NCI-H524 (cell line): ENCODE measurements around the gene CDC27.
A peak's percentile ranks its signal among the peaks of the same experiment; 100 is the strongest.
"Not testable (repeated sequence)": the region's sequence is repeated elsewhere in the genome, so short reads cannot be mapped to it uniquely, and the experiment has no call there.

Experiments used
- DNase-seq, 2 experiments: peaks; one replicate each; lab custom pipeline; 2025; lab: John Stamatoyannopoulos, UW

CDC27 gene

DNA sequence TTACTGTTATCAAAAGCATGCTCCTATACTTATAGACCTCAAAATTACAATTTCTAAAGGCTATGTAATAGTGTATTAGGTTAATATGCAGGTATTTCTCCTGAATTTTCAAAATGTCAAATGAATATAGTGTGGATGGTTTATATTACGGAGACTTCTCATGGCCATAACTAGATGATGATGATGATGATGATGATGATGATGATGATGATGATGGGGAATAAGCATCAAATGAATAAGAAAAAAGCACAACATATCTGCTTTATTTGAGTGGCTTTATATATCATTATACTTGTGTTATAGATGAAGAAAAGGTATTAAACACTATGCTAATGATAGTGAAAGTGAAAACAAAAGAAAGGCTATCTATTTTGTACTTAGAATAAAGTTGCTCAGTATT lies 53.9 kb downstream of the CDC27 start:
- DNase-seq: no peak

DNA sequence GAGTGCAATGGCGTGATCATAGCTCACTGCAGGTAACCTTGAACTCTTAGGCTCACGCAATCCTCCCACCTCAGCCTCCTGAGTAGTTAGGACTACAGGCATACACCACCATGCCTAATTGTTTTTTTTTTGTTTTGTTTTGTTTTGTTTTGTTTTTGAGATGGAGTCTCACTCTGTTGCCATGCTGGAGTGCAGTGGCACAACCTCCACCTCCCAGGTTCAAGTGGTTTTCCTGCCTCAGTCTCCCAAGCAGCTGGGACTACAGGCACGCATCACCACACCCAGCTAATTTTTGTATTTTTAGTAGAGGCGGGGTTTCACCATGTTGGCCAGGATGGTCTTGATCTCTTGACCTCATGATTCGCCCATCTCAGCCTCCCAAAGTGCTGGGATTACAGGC lies 54.7 kb downstream of the CDC27 start:
- not testable (repeated sequence) for DNase-seq

DNA sequence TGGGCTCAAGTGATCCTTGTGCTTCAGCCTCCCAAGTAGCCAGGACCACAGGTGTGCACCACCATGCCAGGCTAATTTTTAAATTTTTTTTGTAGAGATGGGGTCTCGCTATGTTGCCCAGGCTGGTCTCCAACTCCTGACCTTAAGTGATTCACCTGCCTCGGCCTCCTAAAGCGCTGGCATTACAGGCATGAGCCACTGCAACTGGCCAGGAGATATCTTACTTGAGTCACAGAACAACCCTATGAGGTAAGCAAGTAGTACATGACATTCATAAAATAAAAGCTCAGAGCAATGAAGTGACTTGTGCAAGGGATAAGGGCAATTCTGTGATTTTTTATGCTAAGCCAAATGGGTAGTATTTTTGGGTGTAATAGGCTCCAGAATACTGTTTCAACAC lies 57.3 kb downstream of the CDC27 start:
- DNase-seq: no peak

DNA sequence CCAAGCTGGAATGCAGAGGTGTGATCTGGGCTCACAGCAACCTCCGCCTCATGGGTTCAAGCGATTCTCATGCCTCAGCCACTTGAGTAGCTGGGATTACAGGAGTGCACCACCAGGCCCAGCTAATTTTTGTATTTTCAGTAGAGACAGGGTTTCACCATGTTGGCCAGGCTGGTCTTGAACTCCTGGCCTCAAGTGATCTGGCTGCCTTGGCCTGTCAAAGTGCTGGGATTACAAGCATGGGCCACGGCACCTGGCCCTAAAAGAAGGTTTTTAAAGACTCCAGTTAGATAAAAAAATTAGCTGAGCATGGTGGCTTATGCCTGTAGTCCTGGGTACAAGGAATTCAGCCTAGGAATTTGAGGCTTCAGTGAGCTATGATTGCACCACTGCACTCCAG lies 62.3 kb downstream of the CDC27 start:
- DNase-seq: not testable (repeated sequence)

DNA sequence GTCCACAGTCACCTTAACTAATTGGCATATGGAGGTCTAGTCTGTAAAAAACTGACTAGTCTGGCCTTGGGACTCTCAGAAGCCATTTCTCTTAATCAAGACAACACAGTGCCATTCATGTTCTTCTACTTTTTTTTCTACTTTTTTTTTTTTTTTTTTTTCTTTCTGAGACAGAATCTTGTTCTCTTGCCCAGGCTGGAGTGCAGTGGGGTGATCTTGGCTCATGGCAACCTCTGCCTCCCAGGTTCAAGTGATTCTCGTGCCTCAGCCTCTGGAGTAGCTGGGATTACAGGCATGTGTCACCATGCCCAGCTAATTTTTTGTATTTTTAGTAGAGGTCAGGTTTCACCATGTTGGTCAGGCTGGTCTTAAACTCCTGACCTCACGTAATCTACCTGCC lies 65.8 kb downstream of the CDC27 start:
- not testable (repeated sequence) for DNase-seq

DNA sequence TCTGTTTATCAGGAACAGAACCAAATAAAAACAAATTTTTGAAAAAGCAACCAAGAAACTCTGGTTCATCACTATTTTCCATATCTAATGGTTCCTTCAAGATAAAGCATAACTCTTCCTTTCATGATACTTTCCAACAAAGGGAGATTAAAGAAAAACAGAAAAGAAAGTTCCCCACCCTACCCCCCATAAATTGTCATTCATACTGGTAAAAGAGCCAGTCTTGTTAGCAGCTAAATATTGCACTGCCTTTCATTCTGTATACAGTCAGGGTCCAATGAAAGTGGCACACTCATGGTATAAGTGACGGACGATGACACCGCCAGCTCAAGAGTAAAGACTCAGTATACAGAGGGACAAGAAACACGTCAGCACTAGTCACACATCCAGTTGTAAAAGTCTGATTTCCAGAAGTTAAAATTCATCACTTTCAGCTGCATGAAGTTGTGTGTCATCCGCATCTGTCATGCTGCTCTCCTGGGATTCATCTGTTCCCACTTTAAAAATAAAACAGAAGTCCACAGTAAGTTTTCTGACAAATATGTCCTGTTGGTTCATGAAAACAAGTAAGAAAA lies 68.5 kb downstream of the CDC27 start:
- DNase-seq: no peak

DNA sequence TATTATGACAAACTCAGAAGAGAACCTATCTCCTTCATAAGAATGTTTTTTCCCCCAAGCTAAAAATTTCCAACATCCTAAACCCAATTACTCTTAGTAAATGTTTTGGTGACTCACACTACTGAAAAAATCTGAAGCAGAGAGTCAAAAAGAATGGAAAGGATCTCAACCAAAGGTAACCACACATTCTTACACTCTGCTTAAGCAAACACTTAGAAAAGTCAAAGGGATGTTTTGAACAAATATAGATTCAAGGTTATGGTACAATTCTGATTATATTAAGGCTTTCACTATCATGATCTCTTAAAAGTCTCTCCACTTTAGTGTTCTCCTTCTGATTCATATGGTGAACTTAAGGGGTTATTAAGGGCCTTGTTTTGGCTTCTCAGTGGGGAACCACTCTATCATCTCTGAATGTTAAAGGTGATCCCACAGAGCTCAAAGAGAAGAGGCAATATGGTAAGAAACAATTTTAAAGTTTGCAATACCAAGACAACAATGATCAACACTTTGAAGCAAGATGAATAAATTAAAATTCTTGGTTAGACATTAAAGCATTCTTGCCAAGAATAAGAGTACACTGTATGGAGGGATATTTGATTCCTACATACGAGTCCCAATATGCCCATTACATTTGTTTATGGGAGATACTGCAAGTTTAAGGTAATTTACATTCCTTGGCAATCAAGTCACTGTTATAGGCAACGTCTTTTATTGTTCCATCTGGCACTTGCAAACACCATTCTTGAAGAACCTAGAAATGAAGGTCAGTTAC lies 69.2 kb downstream of the CDC27 start:
- DNase-seq: no peak

DNA sequence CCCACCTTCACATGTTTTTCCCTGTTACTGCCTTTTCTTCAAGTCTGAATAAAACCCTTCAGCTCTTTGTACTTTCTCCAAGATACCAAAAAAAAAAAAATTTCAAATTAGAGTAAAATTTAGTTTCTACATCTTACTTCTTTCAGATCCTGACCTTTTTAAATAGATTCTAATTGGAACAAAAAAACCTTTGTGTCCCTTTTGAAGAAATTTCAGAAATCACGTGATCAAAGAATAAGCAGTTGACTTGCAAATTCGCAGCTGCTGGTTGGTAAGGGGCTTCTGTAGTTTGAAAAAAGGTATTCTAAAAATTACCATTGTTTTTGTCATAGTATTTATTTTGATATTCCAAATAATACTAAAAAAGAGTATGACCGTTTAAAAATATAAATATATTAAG lies 71.7 kb downstream of the CDC27 start:
- no peak for DNase-seq

DNA sequence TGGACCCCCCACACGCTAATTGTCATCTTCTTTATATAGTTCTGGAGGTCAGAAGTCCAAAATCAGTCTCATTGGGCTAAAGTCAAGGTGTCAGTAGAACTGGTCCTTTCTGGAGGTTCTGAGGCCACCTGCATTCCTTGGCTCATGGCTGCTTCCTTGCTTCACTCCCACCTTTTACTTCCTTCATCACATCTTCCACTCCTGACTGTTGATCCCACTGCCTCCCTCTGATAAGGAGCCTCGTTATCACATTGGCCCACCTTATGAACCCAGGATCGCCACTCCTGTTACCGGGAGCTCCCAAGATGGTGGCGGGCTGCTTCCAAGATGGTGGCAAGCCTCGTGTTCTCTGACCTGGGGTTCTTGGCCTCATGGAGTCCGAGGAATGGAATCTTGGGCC lies 83.0 kb downstream of the CDC27 start:
- no peak for DNase-seq

DNA sequence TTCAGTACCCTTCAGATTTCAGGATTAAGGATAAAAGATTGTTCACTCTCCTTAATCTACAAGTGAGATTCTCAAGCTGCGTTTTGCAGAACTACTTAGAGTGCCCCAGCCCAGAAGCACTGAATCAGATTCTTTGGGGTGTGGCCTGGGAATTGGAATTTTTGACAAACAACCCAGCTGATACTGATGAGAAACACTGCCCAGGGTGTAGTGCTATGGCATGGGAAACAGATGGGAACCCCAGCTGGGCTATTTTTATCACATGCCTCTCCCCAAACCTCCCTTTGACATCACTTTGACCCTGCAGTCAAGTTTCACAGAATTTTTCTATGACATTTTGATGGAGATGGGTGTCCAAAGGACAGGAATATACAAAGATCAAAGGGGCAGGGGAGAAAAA lies 83.8 kb downstream of the CDC27 start:
- not testable (repeated sequence) for DNase-seq

DNA sequence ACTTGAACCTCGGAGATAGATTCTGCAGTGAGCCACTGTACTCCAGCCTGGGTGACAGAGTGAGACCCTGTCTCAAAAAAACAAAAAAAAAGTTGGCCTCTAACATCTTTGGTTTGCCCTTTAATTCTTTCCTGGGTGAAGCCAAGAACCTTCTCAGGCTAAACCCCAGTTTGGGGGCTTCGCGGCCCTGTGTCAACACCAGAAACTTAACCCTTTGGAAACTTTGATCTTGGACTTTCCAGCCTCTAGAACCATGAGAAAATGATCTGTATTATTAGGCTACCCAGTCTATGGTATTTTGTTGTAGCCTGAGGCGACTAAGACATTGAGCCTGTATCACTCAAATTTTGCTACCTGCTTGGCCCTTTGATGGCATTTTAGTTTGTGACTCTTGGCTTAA lies 86.2 kb downstream of the CDC27 start:
- no peak for DNase-seq

DNA sequence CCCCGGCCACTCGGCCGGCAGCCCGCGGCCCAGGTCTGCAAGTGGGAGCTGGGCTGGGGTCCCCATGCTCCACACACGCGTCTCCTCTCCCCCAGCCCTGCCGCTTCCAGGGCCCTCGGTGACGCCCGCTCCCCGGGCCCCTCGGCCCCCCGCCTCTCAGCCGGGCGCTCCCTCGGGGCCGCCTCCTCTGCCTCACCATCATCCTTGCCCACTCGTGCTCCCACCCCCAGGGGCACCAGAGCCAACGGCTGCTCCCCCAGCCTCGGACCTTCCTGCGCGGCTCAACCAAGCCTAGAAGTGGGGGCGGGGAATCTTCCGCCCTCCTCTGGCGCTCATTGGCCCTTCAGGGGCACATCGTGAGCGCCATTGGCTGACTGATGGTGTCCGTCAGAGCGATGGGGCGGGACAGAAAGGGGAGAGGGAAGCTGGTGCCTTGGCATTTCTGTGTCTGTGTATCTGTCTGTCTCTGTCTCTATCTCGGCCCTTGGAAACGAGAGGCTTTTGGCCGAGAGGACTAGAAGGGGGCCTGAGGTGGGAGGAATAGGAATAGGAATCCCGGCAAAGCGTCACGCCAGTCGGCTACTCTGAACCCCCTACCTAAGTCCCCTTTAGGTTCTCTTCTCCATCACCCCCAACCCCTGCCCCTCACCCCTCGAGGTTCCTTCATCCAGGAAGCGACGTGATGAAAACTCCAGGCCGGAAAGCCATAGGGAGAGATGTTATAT lies 88.9 kb downstream of the CDC27 start:
- DNase-seq: peak; percentile 88 to 96

DNA sequence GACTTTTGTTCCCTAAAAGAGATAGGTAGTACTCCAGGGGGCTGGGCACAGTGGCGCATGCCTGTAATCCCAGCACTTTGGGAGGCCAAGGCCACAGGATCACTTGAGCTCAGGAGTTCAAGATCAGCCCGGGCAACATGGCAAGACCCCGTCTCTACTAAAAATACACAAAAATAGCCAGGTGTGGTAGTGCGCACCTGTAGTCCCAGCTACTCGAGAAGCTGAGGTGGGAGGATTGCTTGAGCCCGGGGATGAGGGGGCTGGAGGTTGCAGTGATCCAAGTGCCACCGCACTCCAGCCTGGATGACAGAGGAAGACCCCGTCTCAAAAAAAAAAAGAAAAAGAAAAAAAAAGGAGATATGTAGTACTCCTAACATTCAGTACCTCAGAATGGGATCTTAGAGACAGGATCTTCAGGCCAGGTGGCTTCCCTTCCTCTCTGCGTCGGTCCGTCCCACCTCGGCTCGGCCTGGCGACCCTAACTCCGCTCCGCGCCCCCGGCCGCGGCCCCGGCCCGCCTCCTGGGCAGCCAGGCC lies 89.6 kb downstream of the CDC27 start:
- no peak for DNase-seq

DNA sequence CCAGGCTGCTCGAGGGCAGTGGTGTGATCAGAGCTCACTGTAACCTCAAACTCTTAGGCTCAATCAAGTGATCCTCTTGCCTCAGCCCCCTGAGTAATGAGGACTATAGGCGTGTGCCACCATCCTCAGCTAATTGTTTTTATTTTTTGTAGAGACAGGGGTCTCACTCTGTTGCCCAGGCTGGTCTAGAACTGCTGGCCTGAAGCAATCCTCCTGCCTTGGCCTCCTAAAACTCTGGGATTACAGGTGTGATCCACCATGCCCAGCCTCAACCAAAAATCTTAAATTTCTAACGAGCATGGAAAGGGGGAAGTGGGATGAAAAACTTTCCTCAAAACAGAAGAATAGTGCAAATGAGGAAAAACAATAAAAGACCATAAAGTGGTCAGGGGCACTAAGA lies 92.8 kb downstream of the CDC27 start:
- no peak for DNase-seq

DNA sequence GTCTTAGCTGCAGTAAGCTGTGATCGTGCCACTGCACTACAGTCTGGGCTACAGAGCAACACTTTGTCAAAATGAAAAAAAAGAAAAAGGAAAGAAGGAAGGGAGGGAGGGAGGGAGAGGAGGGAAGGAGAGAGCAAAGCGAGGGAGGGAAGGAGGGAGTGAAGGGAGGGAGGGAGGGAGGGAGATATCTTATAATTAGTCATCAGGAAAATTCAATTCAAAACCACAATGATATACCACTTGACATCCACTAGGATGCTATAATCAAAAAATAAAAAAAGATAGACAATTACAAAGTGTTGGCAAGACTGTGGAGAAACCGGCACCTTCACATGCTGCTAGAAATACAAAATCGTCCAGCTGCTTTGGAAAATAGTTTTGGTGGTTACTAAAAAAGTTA lies 93.8 kb downstream of the CDC27 start:
- DNase-seq: no peak

DNA sequence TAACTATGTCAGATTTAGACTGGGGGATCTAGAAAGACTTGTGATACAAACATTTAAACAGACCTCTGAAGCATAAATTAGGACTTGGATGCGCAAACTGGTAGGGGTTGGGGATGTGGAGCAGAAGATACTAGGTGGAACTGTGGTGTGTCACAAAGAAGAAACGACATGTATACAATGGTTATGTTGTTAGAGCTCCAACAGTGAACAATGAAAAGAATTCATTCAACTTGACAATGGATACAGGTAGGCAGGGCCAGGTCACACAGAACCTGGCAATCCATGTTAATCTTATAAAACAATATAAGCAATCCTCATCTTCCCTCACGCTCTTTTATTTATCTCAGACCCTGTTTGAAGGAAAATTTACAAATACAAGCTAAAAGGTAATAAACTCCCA lies 102.0 kb downstream of the CDC27 start:
- no peak for DNase-seq

DNA sequence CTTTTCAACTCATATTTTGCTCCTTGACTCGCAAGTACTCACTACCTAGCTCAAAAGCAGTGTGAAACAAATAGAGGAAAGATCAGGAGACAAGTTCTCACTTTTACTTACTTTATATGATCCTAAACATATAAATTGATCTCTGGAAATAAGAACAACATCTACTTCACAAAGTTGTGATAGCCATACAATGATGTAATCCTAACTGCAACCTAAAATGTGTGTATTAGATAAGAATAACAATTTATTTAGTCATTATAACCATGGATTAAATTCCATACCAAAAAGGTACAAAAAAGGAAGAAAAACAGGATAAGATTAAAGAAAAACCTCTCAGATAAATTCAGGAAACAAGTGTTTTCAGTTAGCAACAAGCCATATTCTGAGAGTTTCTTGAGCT lies 103.4 kb downstream of the CDC27 start:
- DNase-seq: no peak

DNA sequence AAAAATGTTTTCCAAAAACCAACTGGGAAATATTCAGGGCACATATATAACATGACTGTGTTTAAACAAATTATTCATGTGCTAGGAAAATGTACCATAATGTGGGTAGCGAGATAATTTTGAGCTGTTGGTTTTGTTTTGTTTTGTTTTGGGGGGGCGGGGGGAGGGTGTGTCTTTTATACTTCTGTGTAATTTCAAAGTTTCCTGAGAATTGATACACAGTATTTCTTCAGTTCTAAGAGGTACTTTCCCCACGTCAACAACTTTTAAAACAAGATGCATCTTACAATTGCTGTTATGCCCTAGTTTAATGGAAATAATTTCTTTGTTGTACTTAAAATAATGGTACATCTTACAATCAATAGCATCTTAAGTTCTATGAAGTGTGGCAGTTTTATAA lies 110.3 kb downstream of the CDC27 start:
- DNase-seq: no peak

DNA sequence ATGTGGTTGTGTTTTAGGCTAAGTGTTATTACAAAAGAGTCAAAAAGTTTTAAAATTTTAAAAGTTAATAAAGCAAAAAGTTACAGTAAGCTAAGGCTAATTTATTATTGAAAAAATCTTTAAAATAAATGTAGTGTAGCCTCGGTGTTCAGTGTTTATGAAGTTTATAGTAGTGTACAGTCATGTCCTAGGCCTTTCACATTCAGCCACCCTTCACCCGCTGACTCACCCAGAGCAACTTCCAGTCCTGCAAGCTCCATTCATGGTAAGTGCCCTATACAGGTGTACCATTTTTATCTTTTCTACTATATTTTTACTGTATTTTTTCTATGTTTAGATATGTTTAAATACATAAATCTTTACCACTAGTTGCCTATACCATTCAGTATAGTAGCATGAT lies 111.5 kb downstream of the CDC27 start:
- DNase-seq: no peak

DNA sequence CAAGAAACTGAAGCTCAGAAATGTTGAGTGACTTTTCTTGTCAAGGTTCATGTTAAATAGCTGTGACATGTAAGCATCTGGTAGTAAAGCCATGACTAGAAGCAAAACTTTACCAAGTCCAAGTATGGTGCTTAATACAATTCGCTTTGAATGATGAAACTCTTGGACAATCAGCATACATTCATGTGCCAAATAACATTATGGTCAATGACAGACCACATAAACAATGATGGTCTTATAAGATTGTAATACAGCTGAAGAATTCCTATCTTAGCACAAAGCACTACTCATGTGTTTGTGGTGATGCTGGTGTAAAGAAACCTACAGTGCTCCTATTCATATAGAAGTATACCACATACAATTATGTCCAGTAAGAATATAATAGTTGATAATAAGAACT lies 112.9 kb downstream of the CDC27 start:
- DNase-seq: no peak

DNA sequence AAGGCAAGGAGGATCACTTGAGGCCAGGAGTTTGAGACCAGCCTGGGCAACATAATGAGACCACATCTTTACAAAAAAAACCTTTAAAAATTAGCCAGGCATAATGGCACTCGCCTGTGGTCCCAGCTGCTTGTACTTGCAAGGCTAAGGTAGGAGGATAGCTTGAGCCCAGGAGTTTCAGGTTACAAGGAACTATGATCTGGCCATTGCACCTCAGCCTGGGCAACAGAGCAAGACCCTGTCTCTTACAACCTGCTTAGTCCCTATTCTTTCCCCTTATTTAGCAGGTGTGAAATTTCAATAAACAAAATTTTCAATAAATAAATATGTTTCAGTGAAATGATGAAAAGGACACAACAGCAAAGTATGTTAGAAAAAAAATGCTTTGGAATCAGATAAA lies 114.7 kb downstream of the CDC27 start:
- DNase-seq: not testable (repeated sequence)

DNA sequence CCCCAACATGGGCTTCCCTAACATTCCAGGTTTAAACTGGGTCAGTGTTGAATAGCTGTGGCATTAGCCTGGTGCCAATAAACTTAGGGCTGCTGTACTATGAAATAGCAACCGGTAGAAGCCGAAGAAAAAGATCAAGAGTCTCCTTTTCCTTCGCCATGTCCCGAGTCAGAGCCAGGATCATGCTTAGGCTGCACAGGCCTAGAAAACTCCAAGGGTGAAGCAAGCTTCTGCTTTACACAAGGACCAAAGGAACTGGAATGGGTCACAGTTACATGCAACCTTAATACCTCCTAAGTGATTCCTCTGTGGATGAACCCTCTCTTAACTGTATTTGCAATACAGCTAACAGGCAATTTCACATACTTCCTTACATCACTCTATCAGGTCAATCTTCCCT lies 115.5 kb downstream of the CDC27 start:
- not testable (repeated sequence) for DNase-seq

DNA sequence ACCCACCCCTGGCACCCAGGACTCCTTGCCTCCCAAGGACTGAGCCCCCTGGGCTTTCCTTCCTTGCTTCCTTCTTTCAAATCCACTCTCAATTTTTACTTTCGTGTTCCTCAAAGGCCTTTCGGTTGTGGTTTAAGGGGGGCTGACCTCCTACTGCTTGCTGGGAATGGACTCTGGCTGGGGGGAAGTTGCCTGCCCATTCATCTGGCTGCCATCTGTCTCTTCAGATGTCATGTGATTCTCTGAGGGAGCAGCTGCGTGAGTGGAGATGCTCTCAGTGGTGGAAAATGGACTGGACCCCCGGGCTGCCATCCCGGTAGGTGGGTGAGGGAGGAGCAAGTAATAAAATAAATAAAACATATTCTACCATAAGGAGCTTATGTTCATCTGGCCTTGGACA lies 116.2 kb downstream of the CDC27 start:
- peak; percentile 90 to 95 for DNase-seq
